ENCODE data around the gene ACAP1.
A peak's percentile ranks its signal among the peaks of the same experiment; 100 is the strongest.
"Not testable (repeated sequence)": the region's sequence is repeated elsewhere in the genome, so short reads cannot be mapped to it uniquely, and the experiment has no call there.

ACAP1 gene

GRCh38 chr17:7329374-7329996 is 6.8 kb upstream of the ACAP1 start:
- DNase-seq: peak; percentile 98

GRCh38 chr17:7329997-7330637 is 6.2 kb upstream of the ACAP1 start:
- peak; percentile 80 for DNase-seq

- DNase-seq: no peak
These were observed 5.7 kb upstream of the ACAP1 start for GRCh38 chr17:7330638-7331015.

- DNase-seq: no peak
These were observed 4.2 kb upstream of the ACAP1 start for GRCh38 chr17:7332111-7332510.

GRCh38 chr17:7332600-7333069 is 3.7 kb upstream of the ACAP1 start:
- not testable (repeated sequence) for DNase-seq

- no peak for DNase-seq
These were observed 1.3 kb upstream of the ACAP1 start for GRCh38 chr17:7334938-7335538.

GRCh38 chr17:7335765-7336164 is 564 bp upstream of the ACAP1 start:
- DNase-seq: not testable (repeated sequence)

GRCh38 chr17:7337600-7337999 is 1.3 kb downstream of the ACAP1 start:
- not testable (repeated sequence) for DNase-seq

GRCh38 chr17:7340179-7340578 is 3.9 kb downstream of the ACAP1 start:
- DNase-seq: no peak

GRCh38 chr17:7341842-7342241 is 5.5 kb downstream of the ACAP1 start:
- DNase-seq: no peak

- DNase-seq: no peak
These were observed 6.9 kb downstream of the ACAP1 start for GRCh38 chr17:7343250-7343649.

GRCh38 chr17:7346761-7347614 is 10.7 kb downstream of the ACAP1 start:
- DNase-seq: no peak

GRCh38 chr17:7347630-7348477 is 11.5 kb downstream of the ACAP1 start:
- no peak for DNase-seq

- DNase-seq: no peak
These were observed 12.3 kb downstream of the ACAP1 start for GRCh38 chr17:7348478-7349242.

- peak; percentile 54 for DNase-seq
These were observed 15.6 kb downstream of the ACAP1 start, which contains the start of gene KCTD11 for GRCh38 chr17:7351665-7352502. Gene KCTD11 (plus strand): TSS chr17:7352162.

GRCh38 chr17:7352503-7352889 is 16.2 kb downstream of the ACAP1 start:
- no peak for DNase-seq

GRCh38 chr17:7352910-7353635 is 16.7 kb downstream of the ACAP1 start:
- no peak for DNase-seq

- DNase-seq: peak; percentile 69
These were observed 18.0 kb downstream of the ACAP1 start for GRCh38 chr17:7354262-7354843.

GRCh38 chr17:7355053-7355452 is 18.7 kb downstream of the ACAP1 start, which contains the start of gene TMEM95:
Gene TMEM95 (plus strand): TSS chr17:7355156. CDS start chr17:7355205, 49 bp downstream.
- DNase-seq: no peak

Data from NCI-H748 treated with DMSO at 0.1 percent for 48 hours (cell line).